HG03139 (cell line): ENCODE results near the gene BEND6.
A peak's percentile ranks its signal among the peaks of the same experiment; 100 is the strongest.
"Not testable (repeated sequence)": the region's sequence is repeated elsewhere in the genome, so short reads cannot be mapped to it uniquely, and the experiment has no call there.

Experiments
- ATAC-seq: cut with Tn5 transposase; IDR thresholded peaks from one replicate; pipeline ENCODE4 v1.9.1; 2021; ENCODE audit not compliant: unreplicated experiment

BEND6 gene

GRCh38 chr6:57026001-57026400 is 71.1 kb downstream of the BEND6 start:
- ATAC-seq = no peak

GRCh38 chr6:57027301-57027700 is 72.4 kb downstream of the BEND6 start:
- ATAC-seq = no peak

GRCh38 chr6:57029213-57029612 is 74.3 kb downstream of the BEND6 start:
- ATAC-seq = no peak

GRCh38 chr6:57033228-57033627 is 78.3 kb downstream of the BEND6 start:
- no peak for ATAC-seq

DNA sequence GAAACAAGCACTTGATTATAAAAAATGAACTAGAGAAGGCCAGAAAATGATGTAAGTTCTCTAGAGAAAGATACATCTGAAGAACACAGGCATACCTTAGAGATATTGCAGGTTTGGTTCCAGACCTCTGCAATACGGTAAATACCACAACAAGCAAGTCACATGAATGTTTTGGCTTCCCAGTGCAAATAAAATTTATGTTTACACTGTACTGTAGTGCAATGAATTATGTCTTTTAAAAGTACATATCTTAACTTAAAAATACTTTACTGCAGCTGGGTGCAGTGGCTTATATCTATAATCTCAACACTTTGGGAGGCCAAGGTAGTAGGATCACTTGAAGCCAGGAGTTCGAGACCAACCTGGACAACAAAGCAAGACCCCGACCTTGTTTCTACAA is 80.6 kb downstream of the BEND6 start:
- no peak for ATAC-seq

- no peak for ATAC-seq
Observed at GRCh38 chr6:57038906-57039305, 84.0 kb downstream of the BEND6 start.

DNA sequence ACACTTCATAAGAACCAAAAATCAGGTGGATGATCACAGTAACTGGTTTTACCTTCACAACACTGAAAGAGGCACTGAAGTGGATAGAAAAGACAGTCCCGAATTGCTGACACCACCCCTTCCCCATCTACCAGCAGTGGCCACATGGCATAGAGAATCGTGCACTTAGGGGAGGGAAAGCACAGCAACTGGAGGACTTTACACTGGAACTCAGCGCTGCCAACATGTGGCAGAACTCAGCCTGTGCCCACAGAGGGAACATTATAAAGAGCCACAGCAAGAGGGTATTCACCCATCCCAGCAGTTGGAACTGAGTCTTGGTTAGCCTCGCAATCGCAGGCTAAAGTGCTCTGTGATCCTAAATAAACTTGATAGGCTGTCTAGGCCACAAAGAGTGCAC is 85.1 kb downstream of the BEND6 start:
- ATAC-seq = no peak

- not testable (repeated sequence) for ATAC-seq
Observed at GRCh38 chr6:57044061-57044460, 89.2 kb downstream of the BEND6 start.

GRCh38 chr6:57044568-57044967 is 89.7 kb downstream of the BEND6 start:
- no peak for ATAC-seq

DNA sequence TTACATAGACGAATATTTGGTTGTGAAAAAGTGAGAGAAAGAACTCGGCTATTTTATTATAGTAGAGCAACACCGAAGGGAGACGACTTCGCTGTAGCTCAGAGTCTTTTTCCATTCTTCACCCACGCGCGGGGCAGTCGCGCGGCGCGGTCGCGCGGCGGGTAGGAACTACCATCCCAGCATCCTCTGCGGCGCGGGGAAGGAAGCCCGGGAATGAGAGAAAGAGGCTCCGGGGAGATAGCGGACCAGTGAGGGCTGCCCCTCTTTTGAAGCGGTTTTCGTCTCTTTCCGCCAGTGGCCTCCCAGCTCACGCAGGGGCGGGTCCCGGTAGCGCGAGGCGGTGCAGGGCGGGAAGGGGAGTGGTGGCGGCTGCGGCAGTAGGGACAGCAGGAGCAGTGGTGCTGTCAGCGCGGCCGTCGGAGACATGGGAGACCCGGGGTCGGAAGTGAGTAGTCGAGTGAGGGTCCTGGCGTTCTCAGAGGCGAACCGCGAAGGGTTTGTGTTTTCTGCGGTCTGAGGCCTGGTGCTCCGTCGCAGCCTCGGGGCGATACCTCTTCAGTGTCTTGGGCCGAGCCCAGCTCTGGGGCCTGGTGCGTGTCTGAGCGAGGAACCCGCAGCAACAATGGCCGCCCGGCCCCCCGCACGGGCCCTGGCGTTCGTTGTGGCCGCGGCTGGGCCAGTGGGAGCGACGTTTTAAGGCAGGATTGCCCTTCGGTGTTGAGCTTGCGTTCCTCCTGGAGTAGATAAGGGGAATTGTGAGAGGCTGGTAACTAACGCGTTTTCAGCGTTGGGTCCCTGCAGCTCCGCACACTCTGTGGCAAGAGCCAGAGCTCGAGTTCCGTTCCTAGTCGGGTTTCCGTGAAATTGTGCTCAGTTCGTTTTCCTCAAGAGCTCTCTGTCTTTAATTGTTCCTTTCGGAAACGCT is 91.7 kb downstream of the BEND6 start, which contains the start of gene KIAA1586:
TSS of gene KIAA1586 (plus strand) at position 362 of the 925 bp plus-strand sequence. CDS start at position 425, 63 bp downstream.
- ATAC-seq = peak; percentile 77

GRCh38 chr6:57047257-57047585 is 92.3 kb downstream of the BEND6 start:
- peak; percentile 14 for ATAC-seq

DNA sequence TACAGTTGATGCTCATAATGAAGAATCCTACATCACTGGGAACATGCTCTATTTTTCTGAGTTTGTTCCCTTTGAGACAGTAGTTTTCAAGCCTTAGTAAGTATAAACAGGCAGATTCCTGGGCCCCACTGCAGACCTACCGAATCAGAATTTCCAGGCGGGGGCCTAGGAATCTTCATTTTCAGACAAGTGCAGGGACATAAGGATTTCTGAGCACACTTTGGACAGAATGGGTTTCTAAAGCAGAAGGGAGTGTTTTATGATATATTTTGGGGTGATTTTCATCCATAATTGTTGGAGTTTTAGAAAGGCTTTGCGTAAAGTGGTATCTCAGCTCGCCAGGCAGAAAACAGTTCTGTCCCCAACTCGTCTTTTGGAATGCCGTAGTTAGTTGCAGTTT is 93.0 kb downstream of the BEND6 start:
- not testable (repeated sequence) for ATAC-seq

- ATAC-seq = no peak
Observed at GRCh38 chr6:57048577-57048976, 93.7 kb downstream of the BEND6 start.

DNA sequence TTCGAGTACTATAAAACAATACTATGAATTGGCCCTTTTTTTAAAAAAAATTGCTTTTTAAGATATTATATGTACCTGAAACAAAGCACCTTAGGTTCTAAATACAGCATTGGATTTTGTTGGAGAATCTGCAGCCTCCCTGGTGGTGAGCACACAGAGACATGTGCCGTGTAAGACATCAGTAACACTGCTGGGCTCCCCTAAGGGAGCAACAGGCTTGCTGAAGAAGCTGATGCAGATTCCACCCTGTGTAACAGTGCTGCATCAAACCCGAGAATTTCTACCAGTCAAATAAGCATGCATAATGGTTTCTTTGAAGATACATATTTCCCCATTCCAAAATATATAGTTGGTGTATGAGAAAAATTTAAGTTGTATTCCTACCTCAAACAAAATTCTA is 108.9 kb downstream of the BEND6 start:
- ATAC-seq = no peak

DNA sequence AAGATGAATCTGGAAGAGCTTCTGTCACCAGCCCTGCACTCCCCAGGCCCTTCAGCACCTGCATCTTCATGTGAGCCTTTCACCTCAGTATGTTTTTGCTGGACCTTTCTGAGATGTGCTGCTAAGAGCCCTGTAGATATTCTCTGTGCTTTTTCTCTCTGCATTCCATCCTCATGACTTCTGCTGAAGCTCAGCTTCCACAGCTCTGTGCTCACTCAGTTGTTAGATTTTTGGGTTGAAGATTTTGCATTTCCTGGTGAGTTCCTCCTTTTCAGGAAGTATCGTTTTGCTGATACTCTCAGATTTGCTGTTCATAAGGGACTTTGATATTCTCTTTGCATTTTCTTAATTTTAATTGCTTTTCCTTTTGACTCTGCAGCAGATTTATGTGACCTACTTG is 109.9 kb downstream of the BEND6 start:
- no peak for ATAC-seq

DNA sequence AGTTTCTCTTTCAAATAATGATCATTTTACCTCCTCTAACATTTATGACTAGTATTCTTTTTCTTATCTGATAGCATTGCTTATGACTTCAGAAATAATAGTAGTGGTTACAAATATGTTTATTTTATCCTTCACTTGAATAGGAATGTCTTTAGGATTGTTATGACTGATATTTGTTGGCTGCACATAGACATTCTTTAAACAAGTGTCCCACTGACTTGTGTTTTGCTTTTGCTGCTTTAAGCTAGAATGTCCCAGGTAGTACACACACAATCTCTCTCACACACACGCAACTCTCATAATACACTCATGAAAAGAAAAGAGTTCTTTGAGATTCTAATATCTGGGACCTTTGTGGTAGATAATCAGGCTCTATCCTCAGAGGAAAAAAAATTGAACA is 113.2 kb downstream of the BEND6 start:
- ATAC-seq = no peak

GRCh38 chr6:57069228-57069627 is 114.3 kb downstream of the BEND6 start:
- no peak for ATAC-seq

GRCh38 chr6:57069920-57070331 is 115.0 kb downstream of the BEND6 start:
- ATAC-seq = no peak

- ATAC-seq = no peak
Observed at GRCh38 chr6:57072108-57072507, 117.2 kb downstream of the BEND6 start.

- ATAC-seq = no peak
Observed at GRCh38 chr6:57074383-57074782, 119.5 kb downstream of the BEND6 start.

GRCh38 chr6:57075092-57075491 is 120.2 kb downstream of the BEND6 start:
- ATAC-seq = no peak
